AG04450 (cell line): ENCODE results near the gene LGALS1. TPM values are rescaled to one million over a fixed set of nuclear protein-coding genes. Genes with fewer than 3 reads are reported as not detected.

ENCODE experiments used
- CTCF ChIA-PET: fragments of 300-600, 350-600 bp; formaldehyde crosslinking; extraction: SDS; loops from one replicate; lab custom pipeline; 2022; ENCODE audit warnings: antibody characterized with exemption, inconsistent platforms; lab: Charles Lee
- POLR2A ChIA-PET: fragments of 350-600 bp; formaldehyde crosslinking; extraction: SDS; loops from one replicate; lab custom pipeline; 2021; ENCODE audit warnings: antibody characterized with exemption, inconsistent platforms; lab: Yijun Ruan, JAX
- DNase-seq: peaks from one replicate; pipeline ENCODE4 v3.0.0-alpha.2; 2011; ENCODE audit warnings: low read depth, low spot score
- H3K27ac ChIP-seq: one replicate; pipeline ENCODE4 v1.5.1; 2012; ENCODE audit warnings: low read depth, low read length, control low read depth
- H3K27me3 ChIP-seq: one replicate; pipeline ENCODE4 v1.6.0; 2012; ENCODE audit warnings: low read length; ENCODE audit not compliant: control insufficient read depth, insufficient read depth
- H3K4me3 ChIP-seq: 2 replicates; pipeline ENCODE4 v1.5.1; 2011; ENCODE audit warnings: mild to moderate bottlenecking, low read depth, low read length, control low read depth
- H3K9me3 ChIP-seq: 2 replicates; pipeline ENCODE4 v1.5.1; 2012; ENCODE audit warnings: low read length; ENCODE audit not compliant: control insufficient read depth, insufficient read depth
- CTCF ChIP-seq: IDR thresholded peaks from 2 replicates; pipeline ENCODE4 v1.5.1; 2011; ENCODE audit warnings: low read depth, low read length, control low read depth, inconsistent platforms
- polyA plus RNA-seq: library from polyadenylated mRNA; depleted of rRNA; stranded (reverse); fragments of >200 nt; gene quantifications from 2 replicates; pipeline ENCODE4 v1.2.3, GENCODE V29; 2011

LGALS1 gene
- polyA plus RNA-seq, 1 experiment, result 5,926 TPM

DNA sequence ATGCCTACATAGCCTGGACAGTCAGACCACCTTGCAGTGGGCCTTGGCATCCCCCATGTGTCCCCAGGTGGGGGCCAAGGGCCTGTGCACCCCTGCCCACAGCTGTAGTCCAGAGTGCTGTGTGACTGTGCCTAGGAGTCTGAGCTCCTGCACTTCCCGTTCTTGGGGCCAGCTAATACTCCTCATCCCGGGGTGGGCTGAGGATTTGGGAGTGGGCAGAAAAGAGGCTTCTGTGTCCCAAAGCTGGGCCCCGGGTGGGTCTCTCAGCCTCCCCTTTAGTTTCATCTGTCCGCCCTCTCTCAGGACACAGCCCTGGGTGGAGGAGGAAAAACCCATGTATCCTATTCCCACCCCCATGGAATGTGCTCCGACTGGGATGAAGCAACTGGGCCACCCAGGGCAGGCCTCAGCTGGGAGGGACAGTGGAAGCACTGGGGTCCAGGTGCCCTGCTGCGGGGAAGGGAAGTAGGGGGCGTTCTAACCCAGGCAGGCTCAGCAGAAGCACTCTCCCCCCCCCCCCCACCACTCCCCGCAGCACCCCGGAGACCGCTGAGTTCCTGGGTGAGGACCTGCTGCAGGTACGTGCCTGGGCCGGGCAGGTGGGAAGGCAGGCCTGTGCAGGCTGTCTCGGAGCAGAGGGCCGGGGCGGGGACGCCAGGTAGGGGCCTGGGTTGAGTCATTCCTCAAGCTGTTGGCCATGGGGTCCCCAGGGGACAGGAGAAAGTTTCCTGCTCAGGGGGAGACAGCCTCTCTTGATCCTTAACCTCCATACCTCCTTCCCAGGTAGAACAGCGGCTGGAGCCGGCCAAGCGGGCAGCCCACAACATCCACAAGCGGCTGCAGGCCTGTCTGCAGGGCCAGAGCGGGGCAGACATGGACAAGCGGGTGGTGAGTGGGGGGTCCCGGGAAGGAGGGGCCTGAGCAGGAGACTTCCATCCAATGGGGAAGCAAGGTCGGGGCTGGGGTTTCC lies 34.6 kb upstream of the LGALS1 start:
- H3K4me3 ChIP-seq, result peak overlapping the region; percentile 88
- peak overlapping the region; percentile 31 for H3K27ac ChIP-seq
- DNase-seq, result no peak
- no peaks in the 10 kb centered on the region for H3K27me3 ChIP-seq
- TF ChIP-seq CTCF, result no peak
- no peaks in the 10 kb centered on the region for H3K9me3 ChIP-seq
- POLR2A ChIA-PET, result interaction anchor here (0.6 to 2.8 kb wide), 4 partner anchors 17 to 179 kb away, joined by 3 to 31 read pairs (median 4); partner anchors contain the start of genes LGALS1 and PDXP
- CTCF ChIA-PET, result interaction anchor here (0.9 to 4.1 kb wide), 4 partner anchors 17 to 42 kb away, joined by 3 to 101 read pairs (median 28); partner anchors contain the start of genes NOL12 and PDXP

- TF ChIP-seq CTCF, result no peak
- Histone ChIP-seq H3K4me3 (no peak overlapping the region), H3K9me3 (no peaks in the 10 kb centered on the region), H3K27me3 (no peaks in the 10 kb centered on the region), H3K27ac (peak overlapping the region; percentile 11)
- ChIA-PET POLR2A (interaction anchor here (2.8 kb wide), 1 partner anchor 34 kb away, joined by 31 read pairs; the partner anchor contains the start of gene LGALS1), CTCF (interaction anchor here (0.9 to 4.1 kb wide), 6 partner anchors 11 to 84 kb away, joined by 3 to 101 read pairs (median 16); partner anchors contain the start of genes NOL12 and PDXP)
- DNase-seq, result no peak
Measured at GRCh38 chr22:37641561-37641949, 33.9 kb upstream of the LGALS1 start.

DNA sequence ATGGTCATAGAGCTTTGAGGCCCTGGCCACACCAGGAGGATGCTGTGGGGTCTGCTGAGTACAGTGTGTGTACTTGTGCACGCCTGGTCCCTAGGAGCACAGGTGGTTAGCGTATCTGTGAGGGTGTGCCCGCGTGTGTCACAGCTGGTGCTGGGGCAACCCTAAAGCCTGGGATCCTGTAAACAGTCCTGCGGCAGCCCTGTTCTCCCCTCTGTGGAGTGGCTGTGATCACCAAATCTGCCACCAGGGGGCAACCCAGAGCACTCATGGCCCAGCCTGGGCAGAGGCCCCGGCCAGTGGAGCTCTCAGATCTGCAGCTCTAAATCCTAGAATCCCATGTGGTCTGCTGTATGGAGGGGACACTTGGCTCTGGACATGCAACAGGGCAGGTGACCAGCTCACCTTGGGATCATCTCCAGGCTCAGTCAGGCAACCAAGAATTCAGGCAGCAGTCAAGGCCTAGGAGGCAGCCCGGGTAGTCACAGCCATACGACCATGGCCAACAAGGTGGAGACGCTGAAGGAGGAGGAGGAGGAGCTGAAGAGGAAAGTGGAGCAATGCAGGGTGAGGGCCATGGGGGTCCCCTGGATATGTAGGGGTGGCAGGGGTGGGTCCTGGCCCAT lies 32.1 kb upstream of the LGALS1 start:
- Histone ChIP-seq H3K27ac (no peak overlapping the region), H3K9me3 (no peaks in the 10 kb centered on the region), H3K4me3 (no peak overlapping the region), H3K27me3 (no peaks in the 10 kb centered on the region)
- DNase-seq, result peak; percentile 11
- CTCF ChIA-PET, result interaction anchor here (0.5 to 4.1 kb wide), 50 partner anchors 9 to 342 kb away, joined by 3 to 101 read pairs (median 6); partner anchors contain the start of genes GGA1, LGALS1, NOL12 and PDXP
- POLR2A ChIA-PET, result interaction anchor here (0.6 to 2.8 kb wide), 10 partner anchors 8 to 161 kb away, joined by 3 to 31 read pairs (median 6); partner anchors contain the start of genes LGALS1, NOL12 and PDXP
- TF ChIP-seq CTCF, result peak; percentile 96

- ChIA-PET CTCF (no interaction called here), POLR2A (no interaction called here)
- DNase-seq, result no peak
- H3K4me3 ChIP-seq, result no peak overlapping the region
- no peak overlapping the region for H3K27ac ChIP-seq
- no peaks in the 10 kb centered on the region for H3K27me3 ChIP-seq
- no peak for TF ChIP-seq CTCF
- H3K9me3 ChIP-seq, result no peaks in the 10 kb centered on the region; the same call in 1 of the 2 replicates
Measured at GRCh38 chr22:37647317-37647716, 28.1 kb upstream of the LGALS1 start.
